ENCODE measurements around the gene GMPR2. TPM values are rescaled to one million over a fixed set of nuclear protein-coding genes. Genes with fewer than 3 reads are reported as not detected.
A peak's percentile ranks its signal among the peaks of the same experiment; 100 is the strongest.

GMPR2 gene
- total and polyA plus RNA-seq, 2 of the 13 experiments (the other 11 are each of a cell fraction or from before 2014, with no cell fraction given): 210 to 273 TPM

GRCh38 chr14:24271134-24271833 is 38.6 kb downstream of the GMPR2 start, which contains the start of gene RABGGTA (continued):
- no peak; the same call in 1 of the 2 replicates for TF ChIP-seq RNF219 (CRISPR knock-in tag; IDR thresholded peaks at IDR 0.05)
- peak; percentile 84; the same call in 1 of the 2 replicates for TF ChIP-seq ZNF121 (CRISPR knock-in tag; IDR thresholded peaks at IDR 0.05)
- peak; percentile 82 for TF ChIP-seq ZNF746 (CRISPR knock-in tag; IDR thresholded peaks at IDR 0.05)
- TF ChIP-seq EEA1 (CRISPR knock-in tag; IDR thresholded peaks at IDR 0.05; ENCODE audit: borderline replicate concordance): peak; percentile 98
- peak; percentile 56; the same call in 1 of the 2 replicates for TF ChIP-seq ZNF17 (CRISPR knock-in tag; IDR thresholded peaks at IDR 0.05)
- peak; percentile 94 for TF ChIP-seq ZBTB33 (CRISPR knock-in tag; IDR thresholded peaks at IDR 0.05)
- peak; percentile 100 for TF ChIP-seq ZNF430 (CRISPR knock-in tag; IDR thresholded peaks at IDR 0.05)
- TF ChIP-seq ZNF275 (CRISPR knock-in tag; IDR thresholded peaks at IDR 0.05; ENCODE audit: borderline replicate concordance): peak; percentile 100
- peak; percentile 65 for TF ChIP-seq TBL1XR1 (IDR thresholded peaks at IDR 0.05; ENCODE audit: borderline replicate concordance, low read length, partially characterized antibody)
- peak; percentile 99 for TF ChIP-seq KDM2A (CRISPR knock-in tag; IDR thresholded peaks at IDR 0.05; ENCODE audit: borderline replicate concordance, low read depth)
- peak; percentile 98 for TF ChIP-seq KLF15 (CRISPR knock-in tag; IDR thresholded peaks at IDR 0.05; ENCODE audit: borderline replicate concordance)
- TF ChIP-seq ZNF639 (CRISPR knock-in tag; conservative IDR thresholded peaks at IDR 0.05): peak; percentile 96
- TF ChIP-seq, protein P1, sequence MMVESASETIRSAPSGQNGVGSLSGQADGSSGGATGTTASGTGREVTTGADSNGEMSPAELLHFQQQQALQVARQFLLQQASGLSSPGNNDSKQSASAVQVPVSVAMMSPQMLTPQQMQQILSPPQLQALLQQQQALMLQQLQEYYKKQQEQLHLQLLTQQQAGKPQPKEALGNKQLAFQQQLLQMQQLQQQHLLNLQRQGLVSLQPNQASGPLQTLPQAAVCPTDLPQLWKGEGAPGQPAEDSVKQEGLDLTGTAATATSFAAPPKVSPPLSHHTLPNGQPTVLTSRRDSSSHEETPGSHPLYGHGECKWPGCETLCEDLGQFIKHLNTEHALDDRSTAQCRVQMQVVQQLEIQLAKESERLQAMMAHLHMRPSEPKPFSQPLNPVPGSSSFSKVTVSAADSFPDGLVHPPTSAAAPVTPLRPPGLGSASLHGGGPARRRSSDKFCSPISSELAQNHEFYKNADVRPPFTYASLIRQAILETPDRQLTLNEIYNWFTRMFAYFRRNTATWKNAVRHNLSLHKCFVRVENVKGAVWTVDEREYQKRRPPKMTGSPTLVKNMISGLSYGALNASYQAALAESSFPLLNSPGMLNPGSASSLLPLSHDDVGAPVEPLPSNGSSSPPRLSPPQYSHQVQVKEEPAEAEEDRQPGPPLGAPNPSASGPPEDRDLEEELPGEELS (CRISPR knock-in tag; IDR thresholded peaks at IDR 0.05): peak; percentile 93
- peak; percentile 100 for TF ChIP-seq SMYD3 (CRISPR knock-in tag; IDR thresholded peaks at IDR 0.05)
- TF ChIP-seq ZIK1 (CRISPR knock-in tag; IDR thresholded peaks at IDR 0.05; ENCODE audit: borderline replicate concordance, low read depth): peak; percentile 100
- peak; percentile 53; the same call in 1 of the 2 replicates for TF ChIP-seq KDM6A (CRISPR knock-in tag; IDR thresholded peaks at IDR 0.05; ENCODE audit: low read depth)
- TF ChIP-seq ZNF24 (IDR thresholded peaks at IDR 0.05): no peak; the same call in 1 of the 2 replicates
- peak; percentile 97 for TF ChIP-seq SRSF4 (IDR thresholded peaks at IDR 0.05; ENCODE audit: low read depth, low read length, poor library complexity, severe bottlenecking)
- TF ChIP-seq ZNF576 (CRISPR knock-in tag; IDR thresholded peaks at IDR 0.05): peak; percentile 85
- peak; percentile 51 for TF ChIP-seq CHD2 (IDR thresholded peaks at IDR 0.05; ENCODE audit: low read depth, low read length)
